IgD-negative memory B cell (primary cell): ENCODE data around the gene BGN. TPM values are rescaled to one million over a fixed set of nuclear protein-coding genes. Genes with fewer than 3 reads are reported as not detected.

Experiments
- H3K27ac Mint-ChIP-seq, 3 donors: one replicate each; pipeline ENCODE4 v1.8.0; 2020 to 2022; ENCODE audit warnings: mild to moderate bottlenecking in 3 of 3, mixed read lengths in 3 of 3, moderate library complexity in 1 of 3
- H3K27me3 Mint-ChIP-seq: one replicate; pipeline ENCODE4 v1.8.0; 2021; ENCODE audit warnings: mixed read lengths
- H3K36me3 Mint-ChIP-seq: one replicate; pipeline ENCODE4 v1.8.0; 2020; ENCODE audit warnings: mild to moderate bottlenecking, mixed read lengths
- H3K4me1 Mint-ChIP-seq, 3 donors: one replicate each; pipeline ENCODE4 v1.8.0; 2020 to 2022; ENCODE audit warnings: mixed read lengths in 3 of 3, mild to moderate bottlenecking in 1 of 3
- H3K4me3 Mint-ChIP-seq, 4 donors: one replicate each; pipeline ENCODE4 v1.8.0; 2020 to 2022; ENCODE audit warnings: mild to moderate bottlenecking in 4 of 4, mixed read lengths in 4 of 4, moderate library complexity in 3 of 4
- H3K9me3 Mint-ChIP-seq, 3 donors: one replicate each; pipeline ENCODE4 v1.8.0; 2020 to 2021; ENCODE audit warnings: mixed read lengths in 3 of 3, mild to moderate bottlenecking in 1 of 3
- polyA plus RNA-seq: library from polyadenylated mRNA; unstranded; fragments of 300-500 nt; fragmentation: Illumina TruSeq; gene quantifications from one replicate; pipeline ENCODE4 v1.2.3, GENCODE V29; 2021

Gene BGN
- polyA plus RNA-seq, 1 donor from 2014 or later = not detected

- Mint-ChIP-seq H3K4me3 (no peak overlapping the region), H3K36me3 (peaks cover 5% of the 10 kb centered on the region), H3K27ac (peak overlapping the region in 1 of 3 donors; percentile 13), H3K9me3 (peaks cover 0 to 2% (median 0%) of the 10 kb centered on the region in 3 donors), H3K27me3 (no peaks in the 10 kb centered on the region), H3K4me1 (peaks cover 0 to 2% (median 2%) of the 10 kb centered on the region in 3 donors)
These were observed 38.6 kb upstream of the BGN start for GRCh38 chrX:153456161-153456560.

GRCh38 chrX:153456704-153457103 lies 38.1 kb upstream of the BGN start:
- peaks cover 0 to 2% (median 0%) of the 10 kb centered on the region in 3 donors for H3K9me3 Mint-ChIP-seq
- H3K27ac Mint-ChIP-seq = no peak overlapping the region
- H3K4me1 Mint-ChIP-seq = peaks cover 0 to 2% (median 2%) of the 10 kb centered on the region in 3 donors
- peaks cover 5% of the 10 kb centered on the region for H3K36me3 Mint-ChIP-seq
- H3K4me3 Mint-ChIP-seq = no peak overlapping the region
- H3K27me3 Mint-ChIP-seq = no peaks in the 10 kb centered on the region

- Mint-ChIP-seq H3K4me3 (no peak overlapping the region), H3K4me1 (peaks cover 0 to 2% (median 2%) of the 10 kb centered on the region in 3 donors), H3K9me3 (peaks cover 0 to 2% (median 0%) of the 10 kb centered on the region in 3 donors), H3K27ac (no peak overlapping the region), H3K36me3 (peaks cover 5% of the 10 kb centered on the region), H3K27me3 (no peaks in the 10 kb centered on the region)
These were observed 37.5 kb upstream of the BGN start for GRCh38 chrX:153457136-153457825.

GRCh38 chrX:153457827-153458466 lies 36.8 kb upstream of the BGN start:
- Mint-ChIP-seq H3K4me1 (peaks cover 0 to 2% (median 2%) of the 10 kb centered on the region in 3 donors), H3K9me3 (peaks cover 0 to 2% (median 0%) of the 10 kb centered on the region in 3 donors), H3K36me3 (peaks cover 5% of the 10 kb centered on the region), H3K4me3 (no peak overlapping the region), H3K27ac (peak overlapping the region in 1 of 3 donors; percentile 67), H3K27me3 (no peaks in the 10 kb centered on the region)

- no peaks in the 10 kb centered on the region for H3K27me3 Mint-ChIP-seq
- no peak overlapping the region for H3K4me3 Mint-ChIP-seq
- peaks cover 5% of the 10 kb centered on the region for H3K36me3 Mint-ChIP-seq
- H3K9me3 Mint-ChIP-seq = no peaks in the 10 kb centered on the region
- H3K4me1 Mint-ChIP-seq = peaks cover 0 to 2% (median 2%) of the 10 kb centered on the region in 3 donors
- H3K27ac Mint-ChIP-seq = no peak overlapping the region
These were observed 36.3 kb upstream of the BGN start for GRCh38 chrX:153458476-153458875.

GRCh38 chrX:153459986-153460385 lies 34.8 kb upstream of the BGN start:
- H3K27ac Mint-ChIP-seq = no peak overlapping the region
- H3K36me3 Mint-ChIP-seq = peaks cover 5% of the 10 kb centered on the region
- no peaks in the 10 kb centered on the region for H3K9me3 Mint-ChIP-seq
- H3K27me3 Mint-ChIP-seq = no peaks in the 10 kb centered on the region
- peaks cover 0 to 2% (median 2%) of the 10 kb centered on the region in 3 donors for H3K4me1 Mint-ChIP-seq
- no peak overlapping the region for H3K4me3 Mint-ChIP-seq

- H3K36me3 Mint-ChIP-seq = peaks cover 5% of the 10 kb centered on the region
- no peaks in the 10 kb centered on the region for H3K9me3 Mint-ChIP-seq
- H3K27me3 Mint-ChIP-seq = no peaks in the 10 kb centered on the region
- no peak overlapping the region for H3K4me3 Mint-ChIP-seq
- H3K4me1 Mint-ChIP-seq = peaks cover 0 to 2% (median 2%) of the 10 kb centered on the region in 3 donors
- no peak overlapping the region for H3K27ac Mint-ChIP-seq
These were observed 34.0 kb upstream of the BGN start for GRCh38 chrX:153460826-153461225.

GRCh38 chrX:153462291-153462690 lies 32.5 kb upstream of the BGN start:
- no peaks in the 10 kb centered on the region for H3K27me3 Mint-ChIP-seq
- H3K36me3 Mint-ChIP-seq = peaks cover 5% of the 10 kb centered on the region
- no peak overlapping the region for H3K27ac Mint-ChIP-seq
- peaks cover 0 to 2% (median 2%) of the 10 kb centered on the region in 3 donors for H3K4me1 Mint-ChIP-seq
- no peaks in the 10 kb centered on the region for H3K9me3 Mint-ChIP-seq
- H3K4me3 Mint-ChIP-seq = no peak overlapping the region

- no peak overlapping the region for H3K4me3 Mint-ChIP-seq
- H3K27me3 Mint-ChIP-seq = no peaks in the 10 kb centered on the region
- peaks cover 0 to 6% (median 4%) of the 10 kb centered on the region in 3 donors for H3K4me1 Mint-ChIP-seq
- no peak overlapping the region for H3K27ac Mint-ChIP-seq
- H3K9me3 Mint-ChIP-seq = no peaks in the 10 kb centered on the region
- H3K36me3 Mint-ChIP-seq = peaks cover 5% of the 10 kb centered on the region
These were observed 31.7 kb upstream of the BGN start for GRCh38 chrX:153463031-153463430.

- Mint-ChIP-seq H3K27ac (no peak overlapping the region), H3K4me1 (peaks cover 0 to 6% (median 4%) of the 10 kb centered on the region in 3 donors), H3K36me3 (peaks cover 5% of the 10 kb centered on the region), H3K9me3 (no peaks in the 10 kb centered on the region), H3K27me3 (no peaks in the 10 kb centered on the region), H3K4me3 (no peak overlapping the region)
These were observed 31.2 kb upstream of the BGN start for GRCh38 chrX:153463556-153463955.

GRCh38 chrX:153464116-153464515 lies 30.7 kb upstream of the BGN start:
- Mint-ChIP-seq H3K36me3 (peaks cover 3% of the 10 kb centered on the region), H3K9me3 (no peaks in the 10 kb centered on the region), H3K4me1 (peaks cover 0 to 8% (median 4%) of the 10 kb centered on the region in 3 donors), H3K27me3 (no peaks in the 10 kb centered on the region), H3K4me3 (no peak overlapping the region), H3K27ac (no peak overlapping the region)

GRCh38 chrX:153465691-153466380 lies 28.9 kb upstream of the BGN start:
- Mint-ChIP-seq H3K27me3 (no peaks in the 10 kb centered on the region), H3K4me1 (peaks cover 0 to 6% (median 4%) of the 10 kb centered on the region in 3 donors), H3K9me3 (no peaks in the 10 kb centered on the region), H3K4me3 (no peak overlapping the region), H3K36me3 (peaks cover under 1% of the 10 kb centered on the region), H3K27ac (no peak overlapping the region)

- Mint-ChIP-seq H3K4me1 (peaks cover 0 to 6% (median 3%) of the 10 kb centered on the region in 3 donors), H3K9me3 (no peaks in the 10 kb centered on the region), H3K27me3 (no peaks in the 10 kb centered on the region), H3K4me3 (no peak overlapping the region), H3K27ac (no peak overlapping the region), H3K36me3 (no peaks in the 10 kb centered on the region)
These were observed 26.7 kb upstream of the BGN start for GRCh38 chrX:153468008-153468580.

- Mint-ChIP-seq H3K27me3 (no peaks in the 10 kb centered on the region), H3K4me3 (peak overlapping the region; percentile 83 to 91 (median 89)), H3K4me1 (peaks cover 0 to 6% (median 3%) of the 10 kb centered on the region in 3 donors), H3K9me3 (no peaks in the 10 kb centered on the region), H3K27ac (peak overlapping the region in 1 of 3 donors; percentile 65), H3K36me3 (no peaks in the 10 kb centered on the region)
These were observed 24.9 kb upstream of the BGN start for GRCh38 chrX:153469811-153470410.
